ENCODE data around the gene B3GNT5.
A peak's percentile ranks its signal among the peaks of the same experiment; 100 is the strongest.
"Not testable (repeated sequence)": the region's sequence is repeated elsewhere in the genome, so short reads cannot be mapped to it uniquely, and the experiment has no call there.

The B3GNT5 gene

GRCh38 chr3:183252973-183253527 lies at the start of gene B3GNT5:
TSS of gene B3GNT5 (plus strand) at chr3:183253253. CDS start at chr3:183269799, 16,546 bp downstream.
- DNase-seq = no peak

- no peak for DNase-seq
Measured at GRCh38 chr3:183203670-183204069, 49.4 kb upstream of the B3GNT5 start.

GRCh38 chr3:183208260-183208659 lies 44.8 kb upstream of the B3GNT5 start:
- DNase-seq = no peak

- DNase-seq = no peak
Measured at GRCh38 chr3:183208800-183209199, 44.3 kb upstream of the B3GNT5 start.

GRCh38 chr3:183210341-183210740 lies 42.7 kb upstream of the B3GNT5 start:
- DNase-seq = peak; percentile 51

GRCh38 chr3:183210862-183211341 lies 42.2 kb upstream of the B3GNT5 start:
- DNase-seq = peak; percentile 60

- DNase-seq = no peak
Measured at GRCh38 chr3:183211352-183211751, 41.7 kb upstream of the B3GNT5 start.

- DNase-seq = no peak
Measured at GRCh38 chr3:183212096-183212495, 41.0 kb upstream of the B3GNT5 start.

GRCh38 chr3:183212565-183212964 lies 40.5 kb upstream of the B3GNT5 start:
- DNase-seq = peak; percentile 90

GRCh38 chr3:183213415-183214276 lies 39.4 kb upstream of the B3GNT5 start:
- no peak for DNase-seq

- DNase-seq = no peak
Measured at GRCh38 chr3:183214277-183214612, 38.8 kb upstream of the B3GNT5 start.

- no peak for DNase-seq
Measured at GRCh38 chr3:183215591-183216202, 37.4 kb upstream of the B3GNT5 start.

- no peak for DNase-seq
Measured at GRCh38 chr3:183217548-183218332, 35.3 kb upstream of the B3GNT5 start.

GRCh38 chr3:183218826-183219225 lies 34.2 kb upstream of the B3GNT5 start:
- peak; percentile 21 for DNase-seq

GRCh38 chr3:183220828-183221227 lies 32.2 kb upstream of the B3GNT5 start:
- DNase-seq = no peak

GRCh38 chr3:183222631-183223235 lies 30.3 kb upstream of the B3GNT5 start:
- no peak for DNase-seq

GRCh38 chr3:183224180-183224970 lies 28.7 kb upstream of the B3GNT5 start:
- no peak for DNase-seq

GRCh38 chr3:183226333-183226890 lies 26.6 kb upstream of the B3GNT5 start:
- no peak for DNase-seq

GRCh38 chr3:183227586-183227985 lies 25.5 kb upstream of the B3GNT5 start:
- no peak for DNase-seq

- DNase-seq = no peak
Measured at GRCh38 chr3:183229178-183229577, 23.9 kb upstream of the B3GNT5 start.

- DNase-seq = not testable (repeated sequence)
Measured at GRCh38 chr3:183230251-183230650, 22.8 kb upstream of the B3GNT5 start.

- DNase-seq = no peak
Measured at GRCh38 chr3:183230826-183231225, 22.2 kb upstream of the B3GNT5 start.

Data from GDM1 (cell line).